ENCODE data around the gene EVI5. TPM values are rescaled to one million over a fixed set of nuclear protein-coding genes. Genes with fewer than 3 reads are reported as not detected.

EVI5 gene
- total RNA-seq, 1 experiment from 2014 or later, result 33.9 TPM

DNA sequence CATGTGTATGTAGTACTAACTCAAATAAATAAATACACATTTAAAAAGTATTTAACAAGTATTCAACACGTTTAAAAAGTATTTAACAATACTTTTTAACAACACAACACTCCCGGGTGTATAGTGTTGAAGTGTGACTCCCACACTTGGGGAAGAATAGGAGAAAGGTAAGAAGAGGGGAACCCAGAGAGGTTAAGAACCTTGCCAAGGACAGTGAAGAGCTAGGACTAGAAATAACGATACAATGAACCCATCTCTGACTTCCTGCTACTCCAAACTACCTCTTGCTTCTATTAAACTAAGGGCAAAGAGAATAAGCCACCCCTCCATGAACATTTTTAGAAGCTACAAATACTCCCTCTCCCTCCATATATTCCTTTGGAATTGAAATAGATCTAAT lies 296.5 kb downstream of the EVI5 start:
- TF ChIP-seq, protein P1, sequence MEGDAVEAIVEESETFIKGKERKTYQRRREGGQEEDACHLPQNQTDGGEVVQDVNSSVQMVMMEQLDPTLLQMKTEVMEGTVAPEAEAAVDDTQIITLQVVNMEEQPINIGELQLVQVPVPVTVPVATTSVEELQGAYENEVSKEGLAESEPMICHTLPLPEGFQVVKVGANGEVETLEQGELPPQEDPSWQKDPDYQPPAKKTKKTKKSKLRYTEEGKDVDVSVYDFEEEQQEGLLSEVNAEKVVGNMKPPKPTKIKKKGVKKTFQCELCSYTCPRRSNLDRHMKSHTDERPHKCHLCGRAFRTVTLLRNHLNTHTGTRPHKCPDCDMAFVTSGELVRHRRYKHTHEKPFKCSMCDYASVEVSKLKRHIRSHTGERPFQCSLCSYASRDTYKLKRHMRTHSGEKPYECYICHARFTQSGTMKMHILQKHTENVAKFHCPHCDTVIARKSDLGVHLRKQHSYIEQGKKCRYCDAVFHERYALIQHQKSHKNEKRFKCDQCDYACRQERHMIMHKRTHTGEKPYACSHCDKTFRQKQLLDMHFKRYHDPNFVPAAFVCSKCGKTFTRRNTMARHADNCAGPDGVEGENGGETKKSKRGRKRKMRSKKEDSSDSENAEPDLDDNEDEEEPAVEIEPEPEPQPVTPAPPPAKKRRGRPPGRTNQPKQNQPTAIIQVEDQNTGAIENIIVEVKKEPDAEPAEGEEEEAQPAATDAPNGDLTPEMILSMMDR (IDR thresholded peaks at IDR 0.05; ENCODE audit: unreplicated experiment), result no peak
- Mint-ChIP-seq H3K4me3 (ENCODE audit: low read depth, unreplicated experiment) (no peak overlapping the region), H3K36me3 (ENCODE audit: insufficient read depth, unreplicated experiment) (peaks cover 29% of the 10 kb centered on the region), H3K27me3 (ENCODE audit: unreplicated experiment) (peaks cover 57% of the 10 kb centered on the region), H3K9me3 (ENCODE audit: low read depth, unreplicated experiment) (no peaks in the 10 kb centered on the region), H3K4me1 (ENCODE audit: low read depth, unreplicated experiment) (peaks cover 9% of the 10 kb centered on the region), H3K27ac (ENCODE audit: unreplicated experiment) (no peak overlapping the region)
- no TSS peak for BruUV-seq (replicated peaks)
- intact Hi-C loops (cut with micrococcal nuclease; ENCODE audit: unreplicated experiment), result loop anchor here (10.0 kb wide), 1 partner anchor 96 kb away; no protein-coding TSS in a partner anchor
- DNase-seq, result no peak
- CTCF ChIA-PET, result no interaction called here

DNA sequence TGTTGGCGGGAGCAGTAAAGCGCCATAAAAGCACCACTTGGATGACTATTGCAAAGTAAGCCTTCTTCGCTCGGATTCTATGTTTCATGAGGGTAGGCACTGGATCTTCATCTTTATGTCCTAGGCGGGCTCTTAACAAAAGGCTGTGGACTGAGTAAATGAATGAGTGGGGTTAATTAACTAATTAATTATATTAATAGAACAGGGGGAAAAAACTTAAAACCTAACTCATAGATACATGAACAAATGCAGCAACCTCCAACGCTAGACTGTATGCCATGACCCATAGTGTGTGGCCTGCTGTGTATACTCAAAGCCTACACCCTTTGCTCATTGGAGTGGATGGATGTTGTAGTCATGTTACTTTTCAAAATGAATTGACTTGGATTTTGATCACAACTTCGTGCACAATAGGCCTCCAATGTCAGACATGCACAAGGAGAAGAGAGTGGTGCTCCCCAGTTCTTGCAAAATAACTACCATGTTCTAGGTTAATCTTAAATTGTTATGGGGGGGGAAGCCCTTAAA lies 297.8 kb downstream of the EVI5 start:
- TF ChIP-seq, protein P1 (IDR thresholded peaks at IDR 0.05; ENCODE audit: unreplicated experiment), result no peak
- Mint-ChIP-seq H3K36me3 (ENCODE audit: insufficient read depth, unreplicated experiment) (peaks cover 42% of the 10 kb centered on the region), H3K27ac (ENCODE audit: unreplicated experiment) (no peak overlapping the region), H3K4me3 (ENCODE audit: low read depth, unreplicated experiment) (peak overlapping the region; percentile 75), H3K4me1 (ENCODE audit: low read depth, unreplicated experiment) (peaks cover 9% of the 10 kb centered on the region), H3K27me3 (ENCODE audit: unreplicated experiment) (peaks cover 70% of the 10 kb centered on the region), H3K9me3 (ENCODE audit: low read depth, unreplicated experiment) (no peaks in the 10 kb centered on the region)
- intact Hi-C loops (cut with micrococcal nuclease; ENCODE audit: unreplicated experiment), result loop anchor here (10.0 kb wide), 1 partner anchor 98 kb away; no protein-coding TSS in a partner anchor
- CTCF ChIA-PET, result no interaction called here
- DNase-seq, result no peak
- no TSS peak for BruUV-seq (replicated peaks)

- Mint-ChIP-seq H3K27me3 (ENCODE audit: unreplicated experiment) (peaks cover 77% of the 10 kb centered on the region), H3K27ac (ENCODE audit: unreplicated experiment) (no peak within 1 kb of the TSS), H3K4me3 (ENCODE audit: low read depth, unreplicated experiment) (peak within 1 kb of the TSS; percentile 75), H3K4me1 (ENCODE audit: low read depth, unreplicated experiment) (peaks cover 11% of the 10 kb centered on the region), H3K36me3 (ENCODE audit: insufficient read depth, unreplicated experiment) (peaks cover 46% of the 10 kb centered on the region), H3K9me3 (ENCODE audit: low read depth, unreplicated experiment) (no peaks in the 10 kb centered on the region)
- intact Hi-C loops (cut with micrococcal nuclease; ENCODE audit: unreplicated experiment), result loop anchor here (10.0 kb wide), 1 partner anchor 98 kb away; no protein-coding TSS in a partner anchor
- CTCF ChIA-PET, result interaction anchor here (0.6 kb wide), 1 partner anchor 195 kb away, joined by 5 read pairs; no protein-coding TSS in a partner anchor
- TF ChIP-seq, protein P1 (IDR thresholded peaks at IDR 0.05; ENCODE audit: unreplicated experiment), result no peak
- DNase-seq, result no peak
- no TSS peak for BruUV-seq (replicated peaks)
Measured at GRCh38 chr1:92486251-92487077, 298.4 kb downstream of the EVI5 start, which contains the start of gene GFI1. TSS of gene GFI1 (minus strand) at chr1:92486925. CDS start at chr1:92483487, 3,438 bp downstream.

GRCh38 chr1:92485381-92486250 lies 299.3 kb downstream of the EVI5 start:
- Mint-ChIP-seq H3K4me3 (ENCODE audit: low read depth, unreplicated experiment) (peak overlapping the region; percentile 75), H3K27me3 (ENCODE audit: unreplicated experiment) (peaks cover 85% of the 10 kb centered on the region), H3K9me3 (ENCODE audit: low read depth, unreplicated experiment) (no peaks in the 10 kb centered on the region), H3K4me1 (ENCODE audit: low read depth, unreplicated experiment) (peaks cover 20% of the 10 kb centered on the region), H3K27ac (ENCODE audit: unreplicated experiment) (no peak overlapping the region), H3K36me3 (ENCODE audit: insufficient read depth, unreplicated experiment) (peaks cover 51% of the 10 kb centered on the region)
- CTCF ChIA-PET, result interaction anchor here (0.5 to 1.0 kb wide), 4 partner anchors 11 to 134 kb away, joined by 3 to 4 read pairs (median 4); no protein-coding TSS in a partner anchor
- intact Hi-C loops (cut with micrococcal nuclease; ENCODE audit: unreplicated experiment), result loop anchor here (10.0 kb wide), 1 partner anchor 99 kb away; no protein-coding TSS in a partner anchor
- DNase-seq, result peak; percentile 84
- TF ChIP-seq, protein P1 (IDR thresholded peaks at IDR 0.05; ENCODE audit: unreplicated experiment), result peak; percentile 64
- no TSS peak for BruUV-seq (replicated peaks)

Measured in Calu3 (cell line).